Glutamatergic neuron (in vitro differentiated cells): ENCODE measurements around the gene CDC23. TPM values are rescaled to one million over a fixed set of nuclear protein-coding genes. Genes with fewer than 3 reads are reported as not detected.

Source experiments
- DNase-seq: peaks from one replicate; pipeline ENCODE4 v3.0.0; 2022
- H3K27ac Mint-ChIP-seq: one replicate; pipeline ENCODE4 v1.8.0; 2020; ENCODE audit warnings: mild to moderate bottlenecking, mixed read lengths, inconsistent platforms; ENCODE audit not compliant: unreplicated experiment
- H3K27me3 Mint-ChIP-seq: one replicate; pipeline ENCODE4 v1.8.0; 2020; ENCODE audit warnings: mild to moderate bottlenecking, moderate library complexity, mixed read lengths, inconsistent platforms; ENCODE audit not compliant: unreplicated experiment
- H3K36me3 Mint-ChIP-seq: one replicate; pipeline ENCODE4 v1.8.0; 2020; ENCODE audit warnings: mild to moderate bottlenecking, mixed read lengths, inconsistent platforms; ENCODE audit not compliant: unreplicated experiment
- H3K4me1 Mint-ChIP-seq: one replicate; pipeline ENCODE4 v1.8.0; 2020; ENCODE audit warnings: mild to moderate bottlenecking, low read depth, mixed read lengths, inconsistent platforms; ENCODE audit not compliant: unreplicated experiment
- H3K4me3 Mint-ChIP-seq: one replicate; pipeline ENCODE4 v1.8.0; 2020; ENCODE audit warnings: mild to moderate bottlenecking, mixed read lengths, inconsistent platforms; ENCODE audit not compliant: unreplicated experiment
- H3K9me3 Mint-ChIP-seq: one replicate; pipeline ENCODE4 v1.8.0; 2020; ENCODE audit warnings: mild to moderate bottlenecking, moderate library complexity, mixed read lengths, inconsistent platforms; ENCODE audit not compliant: unreplicated experiment
- CTCF ChIP-seq: fragments of 200-600 bp; sonication (generic); IDR thresholded peaks from one replicate; pipeline ENCODE4 v1.5.0; 2021; ENCODE audit not compliant: partially characterized antibody, unreplicated experiment
- total RNA-seq: library from RNA; stranded (reverse); fragmentation: NEBNext Ultra II Directional; extraction: Animal tissue kit (Norgen Biotek cat#: 25700); gene quantifications from one replicate; pipeline ENCODE4 v1.2.1, GENCODE V29; 2021; ENCODE audit not compliant: unreplicated experiment

CDC23 gene
- total RNA-seq, 1 donor from 2014 or later, result 28.9 TPM

- Mint-ChIP-seq H3K27me3 (no peaks in the 10 kb centered on the region), H3K36me3 (no peaks in the 10 kb centered on the region), H3K4me1 (no peaks in the 10 kb centered on the region), H3K27ac (no peak overlapping the region), H3K9me3 (peaks cover 1% of the 10 kb centered on the region), H3K4me3 (no peak overlapping the region)
- no peak for TF ChIP-seq CTCF
- DNase-seq, result no peak
Observed at GRCh38 chr5:138140268-138140667, 72.9 kb downstream of the CDC23 start.

DNA sequence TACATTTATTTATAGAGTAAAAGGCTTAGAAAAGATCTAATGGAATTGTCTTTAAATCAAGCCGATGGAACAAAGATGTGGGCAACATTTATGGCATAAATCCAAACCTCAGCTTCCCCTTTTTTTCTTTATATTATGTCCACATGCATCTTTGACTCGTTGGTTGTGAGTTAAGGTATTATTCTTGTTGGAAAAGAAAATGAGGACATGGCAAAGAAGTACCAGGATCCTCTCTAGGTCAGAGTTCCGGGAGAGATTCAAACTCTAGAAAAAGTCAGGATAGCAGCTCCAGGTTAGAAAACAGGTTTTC is 73.4 kb downstream of the CDC23 start:
- H3K4me1 Mint-ChIP-seq, result no peaks in the 10 kb centered on the region
- no peaks in the 10 kb centered on the region for H3K27me3 Mint-ChIP-seq
- H3K4me3 Mint-ChIP-seq, result peak overlapping the region; percentile 84
- H3K27ac Mint-ChIP-seq, result no peak overlapping the region
- H3K36me3 Mint-ChIP-seq, result no peaks in the 10 kb centered on the region
- no peak for TF ChIP-seq CTCF
- no peak for DNase-seq
- peaks cover 1% of the 10 kb centered on the region for H3K9me3 Mint-ChIP-seq

DNA sequence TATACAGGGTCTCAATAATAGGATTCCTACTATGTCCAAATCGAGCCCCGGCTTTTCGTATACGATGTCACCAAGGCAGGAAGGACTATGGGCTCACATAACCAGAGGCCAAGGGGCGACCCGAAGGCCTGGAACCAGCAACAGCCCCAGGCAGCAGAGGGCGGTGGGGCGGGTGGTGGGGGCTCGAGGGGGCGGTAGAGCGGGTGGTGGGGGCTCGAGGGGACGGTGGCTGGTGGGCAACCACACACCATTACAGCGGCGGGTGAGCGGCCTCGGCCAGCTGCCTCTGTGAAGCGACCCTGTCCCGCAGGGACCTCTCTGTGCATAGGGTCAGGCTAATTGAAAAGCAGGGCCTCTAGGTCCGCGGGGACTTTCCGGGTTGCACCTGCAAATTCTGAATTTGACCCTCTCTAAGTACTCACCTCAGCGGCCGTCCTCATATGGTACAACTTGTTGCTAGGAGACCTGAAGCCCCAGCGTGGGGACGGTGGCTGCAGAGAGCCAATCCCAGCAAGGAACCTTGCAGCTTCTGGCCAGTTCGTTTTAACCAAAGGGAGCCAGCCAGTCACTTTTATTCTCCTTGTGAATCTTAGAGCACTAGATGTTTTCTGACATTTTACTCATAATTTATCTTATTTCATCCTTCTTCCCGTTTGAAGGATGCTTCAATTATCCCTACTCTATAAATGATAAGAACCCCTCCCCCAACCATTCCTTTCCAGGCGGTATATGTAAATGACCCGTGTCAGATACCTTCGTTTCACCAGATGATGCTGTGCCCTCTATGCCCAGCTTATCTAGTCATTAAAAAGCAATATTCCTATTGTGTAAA is 74.0 kb downstream of the CDC23 start, which contains the start of gene NME5:
NME5 (minus strand) TSS at position 480 of the 832 bp plus-strand sequence. CDS start 648 bp downstream, outside the sequence.
- Mint-ChIP-seq H3K36me3 (no peaks in the 10 kb centered on the region), H3K4me1 (no peaks in the 10 kb centered on the region), H3K4me3 (peak within 1 kb of the TSS; percentile 84), H3K9me3 (peaks cover 1% of the 10 kb centered on the region), H3K27ac (no peak within 1 kb of the TSS), H3K27me3 (no peaks in the 10 kb centered on the region)
- TF ChIP-seq CTCF, result no peak
- DNase-seq, result peak; percentile 81

Other genes starting within 250 kb of the CDC23 start
- gene FAM13B, start 180.2 kb downstream of the CDC23 start, total RNA-seq, result 31.4 TPM
- not detected for gene WNT8A, start 129.3 kb downstream of the CDC23 start, total RNA-seq
- 0.71 TPM for gene NME5, start 73.9 kb downstream of the CDC23 start, total RNA-seq
- gene BRD8, start 34.7 kb downstream of the CDC23 start, total RNA-seq, result 62.3 TPM
- 8.7 TPM for gene KIF20A, start 34.2 kb downstream of the CDC23 start, total RNA-seq
- gene GFRA3, start 61.3 kb upstream of the CDC23 start, total RNA-seq, result 1.1 TPM
- gene CDC25C, start 118.5 kb upstream of the CDC23 start, total RNA-seq, result 3.2 TPM
- 69.9 TPM for gene FAM53C, start 124.9 kb upstream of the CDC23 start, total RNA-seq
- 98.5 TPM for gene KDM3B, start 139.4 kb upstream of the CDC23 start, total RNA-seq
- gene REEP2, start 225.7 kb upstream of the CDC23 start, total RNA-seq, result 232 TPM